NCI-H2107 (cell line): ENCODE results near the gene PDP2.
A peak's percentile ranks its signal among the peaks of the same experiment; 100 is the strongest.
"Not testable (repeated sequence)": the region's sequence is repeated elsewhere in the genome, so short reads cannot be mapped to it uniquely, and the experiment has no call there.

Source experiments
- DNase-seq: peaks from one replicate; lab custom pipeline; 2025; lab: John Stamatoyannopoulos, UW

Gene PDP2

GRCh38 chr16:66919569-66920298 lies 39.4 kb downstream of the PDP2 start:
- no peak for DNase-seq

DNA sequence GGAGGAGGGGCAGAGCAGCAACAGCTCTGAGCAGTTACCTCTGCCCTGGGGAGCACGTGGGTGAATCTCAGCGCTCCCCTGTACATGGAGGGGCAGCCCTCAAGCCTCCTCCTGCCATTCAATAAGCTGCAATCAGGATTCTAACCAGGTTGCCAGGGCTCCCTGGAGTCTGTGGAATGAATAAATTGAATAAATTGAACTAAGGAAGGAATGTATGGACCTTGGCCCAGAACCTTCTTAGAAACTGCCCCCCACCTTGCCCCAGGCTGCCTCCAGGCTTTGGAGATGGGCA lies 39.9 kb downstream of the PDP2 start:
- DNase-seq = no peak

GRCh38 chr16:66920924-66921680 lies 40.8 kb downstream of the PDP2 start:
- no peak for DNase-seq

DNA sequence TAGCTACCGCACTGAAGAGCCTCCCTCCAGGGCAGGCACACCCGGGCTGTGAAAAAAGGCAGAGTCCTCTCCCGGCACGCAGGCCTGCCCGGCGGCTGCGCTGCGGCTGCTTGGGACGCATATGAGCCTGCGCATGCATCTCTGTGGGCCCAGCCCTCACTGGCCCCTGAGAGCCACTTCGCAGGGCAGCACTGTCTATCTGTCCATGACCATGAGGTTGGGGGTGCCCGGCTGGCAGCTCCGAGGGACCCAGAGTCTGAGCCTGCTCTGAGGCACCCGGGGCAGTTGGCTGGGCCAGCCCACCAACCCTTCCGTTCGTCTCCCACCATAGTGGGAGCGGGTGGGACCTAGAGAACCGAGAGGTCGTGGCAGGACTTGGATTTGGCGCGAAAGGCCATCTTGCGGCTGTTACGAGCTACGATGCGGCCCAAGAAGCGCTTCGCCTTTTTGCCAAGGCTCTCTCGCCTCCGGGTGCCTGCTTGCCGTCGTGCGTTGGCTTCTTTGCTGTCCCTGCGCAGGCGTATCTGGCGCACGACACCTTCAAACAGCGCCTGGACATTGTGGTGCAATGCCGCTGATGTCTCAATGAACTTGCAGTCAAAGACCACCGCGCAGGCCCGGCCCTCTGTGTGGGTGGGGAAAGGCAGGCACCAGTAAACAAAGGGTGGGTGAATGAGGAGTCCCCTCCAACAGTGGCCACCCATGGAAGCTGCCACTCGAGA lies 41.6 kb downstream of the PDP2 start:
- no peak for DNase-seq

GRCh38 chr16:66923247-66923731 lies 43.0 kb downstream of the PDP2 start:
- peak; percentile 63 for DNase-seq

GRCh38 chr16:66923866-66924265 lies 43.6 kb downstream of the PDP2 start:
- DNase-seq = no peak

DNA sequence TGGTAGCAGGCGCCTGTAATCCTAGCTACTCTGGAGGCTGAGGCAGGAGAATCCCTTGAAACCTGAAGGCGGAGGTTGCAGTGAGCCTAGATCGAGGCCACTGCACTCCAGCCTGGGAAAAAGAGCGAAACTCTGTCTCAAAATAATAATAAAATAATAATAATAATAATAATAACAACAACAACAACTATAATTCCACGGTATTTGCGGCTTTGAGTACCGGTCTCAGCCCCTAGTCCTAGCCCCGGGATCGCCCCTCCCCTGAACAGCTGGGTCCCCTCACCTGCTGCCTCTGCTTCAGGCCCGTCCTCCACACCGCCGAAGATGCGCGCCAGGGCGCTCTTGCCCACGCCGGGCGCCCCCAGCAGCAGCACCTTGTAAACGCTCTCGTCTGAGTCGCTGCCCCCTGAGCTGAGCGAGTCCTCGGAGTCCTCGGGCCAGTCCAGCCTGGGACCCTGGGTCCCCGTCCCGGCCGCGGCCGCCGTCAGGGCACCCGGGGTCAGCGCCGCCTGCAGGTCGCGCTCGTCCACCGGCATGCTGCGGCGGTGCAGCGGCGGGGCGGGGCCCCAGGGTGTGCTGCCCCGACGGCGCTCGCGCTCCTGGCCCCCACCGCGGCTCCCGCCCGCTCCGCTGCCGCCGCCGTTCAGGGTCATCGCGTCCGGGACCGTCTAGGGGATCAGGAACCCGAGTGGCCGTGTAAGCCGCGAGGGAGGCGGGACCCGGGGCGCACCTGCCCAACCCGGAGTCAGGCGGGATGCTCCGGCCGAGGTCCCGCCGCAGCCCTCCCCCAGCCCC lies 44.4 kb downstream of the PDP2 start:
- no peak for DNase-seq

DNA sequence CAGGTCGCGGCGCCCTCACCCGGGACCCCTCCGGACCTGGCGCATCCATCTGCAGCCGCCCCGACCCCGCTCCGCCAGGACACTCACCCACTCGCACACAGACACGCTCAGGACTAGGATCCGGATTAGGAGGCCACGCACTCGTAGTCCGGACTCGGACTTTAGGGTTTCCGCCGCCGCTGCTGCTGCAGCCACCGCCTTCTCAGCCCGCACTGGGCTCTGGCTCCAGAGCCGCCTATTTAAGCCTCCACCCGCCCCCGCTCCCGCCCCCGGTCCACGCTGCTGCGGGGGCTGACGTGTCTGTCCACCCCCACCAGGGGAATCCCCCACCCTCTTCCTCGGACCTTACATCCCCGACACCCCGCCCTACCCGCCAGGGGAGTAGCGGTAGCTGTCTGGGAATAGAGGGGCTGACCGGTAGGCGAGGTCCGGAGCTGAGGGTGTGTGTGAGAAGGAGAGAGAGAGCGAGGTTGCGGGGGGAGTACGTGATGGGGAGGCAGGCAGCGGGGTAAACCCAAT lies 45.1 kb downstream of the PDP2 start, which contains the start of gene RRAD:
RRAD (minus strand) TSS at position 214 of the 519 bp plus-strand sequence. CDS start 356 bp downstream, outside the sequence.
- DNase-seq = no peak

DNA sequence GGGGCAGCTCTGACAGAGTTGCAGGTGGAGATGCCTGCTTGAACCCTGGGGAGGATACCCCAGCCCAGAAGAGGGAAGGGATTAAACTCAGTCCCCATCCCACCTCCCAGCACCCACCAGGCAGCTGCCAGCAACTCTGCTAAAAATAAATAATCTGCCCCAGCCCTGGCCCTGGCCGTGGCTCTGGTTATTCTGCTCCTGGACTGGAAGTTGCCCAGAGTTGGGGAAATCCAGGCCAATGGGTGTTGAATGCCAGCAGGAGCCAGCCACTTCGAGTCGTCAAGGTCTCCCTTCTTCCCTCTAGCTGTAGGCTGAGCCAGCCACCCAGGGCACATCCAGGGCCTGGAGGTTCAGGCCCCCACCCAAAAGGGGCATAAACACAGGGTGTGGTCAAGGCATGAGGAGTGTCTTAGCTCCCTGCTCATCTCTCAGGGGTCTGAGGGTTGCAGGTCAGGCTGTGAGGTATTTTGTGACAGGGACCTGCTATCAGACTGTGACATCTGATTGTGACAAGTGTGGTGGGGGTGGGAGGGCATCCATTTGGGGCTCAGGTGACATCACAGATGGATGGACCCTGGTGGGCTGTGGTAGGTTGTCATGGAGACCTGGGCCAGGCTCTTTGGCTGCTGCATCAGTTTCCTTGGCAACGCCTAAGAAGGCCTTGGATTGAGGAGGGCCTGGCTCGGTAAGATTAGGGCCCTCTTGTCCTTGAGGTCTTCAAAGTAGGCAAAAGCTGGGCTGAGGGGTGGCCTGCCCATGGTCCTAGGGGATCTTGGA lies 46.0 kb downstream of the PDP2 start:
- no peak for DNase-seq

- peak; percentile 32 for DNase-seq
Measured at GRCh38 chr16:66926961-66927436, 46.7 kb downstream of the PDP2 start.

GRCh38 chr16:66927918-66928649 lies 47.8 kb downstream of the PDP2 start:
- no peak for DNase-seq

- DNase-seq = no peak
Measured at GRCh38 chr16:66928702-66929388, 48.5 kb downstream of the PDP2 start.

DNA sequence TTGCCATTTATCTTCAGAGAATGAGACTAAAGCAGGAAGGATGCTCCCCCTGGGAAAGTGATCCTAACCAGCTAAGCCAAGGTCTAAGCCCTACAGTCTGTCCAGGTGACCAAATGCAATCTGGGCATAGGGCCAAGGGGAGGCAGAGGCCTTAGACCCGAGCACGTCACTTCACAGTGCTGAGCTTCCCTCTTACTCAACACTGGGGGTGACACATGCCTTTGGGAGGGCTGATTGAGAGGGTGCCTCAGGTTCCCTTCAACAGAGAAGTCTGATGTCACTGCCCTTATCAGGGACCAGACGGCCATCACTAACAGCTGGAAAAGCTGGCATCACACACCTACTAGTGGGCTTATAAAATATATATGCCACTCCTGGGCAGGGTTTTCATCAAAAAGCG lies 49.9 kb downstream of the PDP2 start:
- no peak for DNase-seq

GRCh38 chr16:66931665-66932064 lies 51.4 kb downstream of the PDP2 start:
- no peak for DNase-seq

DNA sequence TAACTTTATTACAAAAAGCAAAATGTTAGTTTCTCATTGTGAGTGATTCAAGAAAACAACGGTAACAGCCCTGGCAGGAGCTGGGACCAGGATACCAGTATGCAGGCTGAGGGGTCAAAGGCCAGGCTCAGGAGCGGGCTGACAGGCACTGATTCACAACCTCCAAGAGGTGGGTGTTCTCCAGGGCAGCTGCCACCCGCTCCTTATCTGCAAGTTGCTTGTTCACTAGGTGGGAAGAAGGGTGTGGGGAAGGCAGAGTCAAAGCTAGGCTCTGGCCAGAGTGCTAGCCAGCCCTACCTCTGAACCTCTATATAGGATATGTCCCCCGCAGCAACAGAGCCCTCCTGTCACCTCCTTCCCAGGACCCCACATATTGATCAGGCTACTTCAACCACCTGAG lies 51.8 kb downstream of the PDP2 start:
- DNase-seq = no peak

DNA sequence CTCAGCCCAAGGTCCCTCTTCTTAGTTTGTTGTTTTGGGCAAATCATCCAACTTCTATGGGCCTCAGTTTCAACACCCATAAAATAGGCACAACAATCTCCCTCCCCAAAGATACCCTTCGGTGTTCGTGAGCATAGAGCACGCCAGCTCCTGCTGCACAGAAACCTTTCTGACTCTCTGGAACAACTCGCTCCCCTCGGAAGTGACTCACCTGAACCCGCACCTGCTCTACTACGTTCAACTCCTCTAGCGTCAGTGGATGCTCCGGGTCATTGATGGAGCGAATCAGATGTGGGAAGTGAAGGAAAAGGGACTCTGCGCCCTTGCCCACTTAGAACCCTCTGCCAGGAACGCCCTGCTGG lies 53.4 kb downstream of the PDP2 start:
- DNase-seq = no peak

DNA sequence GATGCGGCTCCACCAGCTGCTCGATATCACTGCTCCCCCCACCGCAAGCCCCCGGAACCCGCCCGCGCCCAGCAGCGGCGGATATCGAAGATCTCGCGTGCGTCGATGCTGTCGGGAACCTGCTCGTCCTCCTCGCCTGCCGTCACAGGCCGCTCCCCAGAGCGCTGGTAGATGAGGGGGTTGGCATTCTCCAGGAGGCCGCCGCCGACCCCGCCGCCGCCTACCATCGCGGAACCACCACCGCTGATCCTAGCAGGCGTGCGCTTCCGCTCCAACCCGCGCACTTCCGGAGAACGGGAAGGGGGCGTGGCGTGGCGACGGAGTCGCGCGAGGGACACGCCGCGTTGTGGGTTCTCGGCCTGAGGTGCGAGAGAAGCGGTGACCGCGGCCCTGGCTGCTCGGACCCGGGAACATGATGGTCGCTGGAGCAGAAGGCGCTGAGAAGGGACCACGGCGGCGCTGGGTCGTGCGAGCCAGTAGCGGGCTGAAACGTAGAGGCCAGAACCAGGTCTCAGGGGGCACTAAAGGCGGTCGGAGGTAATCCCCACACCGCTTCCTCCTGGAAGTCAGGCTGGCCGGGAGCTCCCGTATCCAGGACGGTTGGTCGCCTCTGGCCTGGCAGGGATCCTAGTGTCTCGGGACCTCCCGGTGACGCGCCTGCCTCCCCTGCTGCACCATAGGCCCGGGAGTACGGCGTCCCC lies 54.0 kb downstream of the PDP2 start, which contains the start of gene CIAO2B:
CIAO2B (minus strand) TSS at position 265 of the 701 bp plus-strand sequence; CDS start at position 227, 38 bp downstream.
- peak; percentile 61 for DNase-seq

- DNase-seq = not testable (repeated sequence)
Measured at GRCh38 chr16:66934839-66935313, 54.6 kb downstream of the PDP2 start.
